ENCODE measurements around the gene RMDN2.
"Not testable (repeated sequence)": the region's sequence is repeated elsewhere in the genome, so short reads cannot be mapped to it uniquely, and the experiment has no call there.

RMDN2 gene

GRCh38 chr2:37898448-37898847 is 26.6 kb upstream of the RMDN2 start:
- DNase-seq: no peak

DNA sequence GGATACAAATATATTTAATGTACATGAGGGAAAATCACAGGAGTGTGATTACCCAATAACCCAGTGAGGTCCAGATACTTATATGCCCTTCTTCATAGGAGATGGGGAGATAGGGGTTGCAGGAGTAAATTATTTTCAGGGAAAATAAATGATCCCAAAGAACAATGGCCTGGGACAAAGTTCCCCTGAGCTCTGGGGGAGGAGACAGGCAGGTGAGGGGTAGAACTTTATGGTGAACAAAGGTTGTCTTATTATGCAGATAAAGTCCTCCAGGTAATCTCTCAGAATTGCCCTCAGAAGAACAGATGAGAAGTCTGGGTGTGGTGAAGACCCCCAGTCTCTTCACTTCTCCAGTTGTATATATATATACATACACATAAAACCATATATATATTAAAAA is 22.1 kb upstream of the RMDN2 start:
- no peak for DNase-seq

GRCh38 chr2:37904425-37904824 is 20.7 kb upstream of the RMDN2 start:
- no peak for DNase-seq

DNA sequence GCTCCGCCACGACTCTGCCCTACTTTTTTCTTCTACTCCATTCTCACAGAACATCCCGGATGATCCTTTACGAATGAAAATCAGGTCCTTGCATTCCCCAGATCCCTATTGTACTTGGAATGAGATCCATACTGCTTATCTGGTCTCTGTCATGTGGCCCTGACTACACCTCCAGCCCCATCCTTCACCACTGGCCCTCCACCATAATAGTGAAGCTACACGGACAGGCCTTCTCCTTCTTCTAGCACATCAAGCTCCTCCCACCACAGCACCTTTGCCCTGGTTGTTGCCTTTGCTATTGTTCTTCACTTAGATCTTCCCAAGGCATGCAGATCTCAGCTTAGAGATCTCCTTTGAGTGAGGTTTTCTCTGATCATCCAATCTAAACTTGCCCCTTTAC is 20.1 kb upstream of the RMDN2 start:
- no peak for DNase-seq

DNA sequence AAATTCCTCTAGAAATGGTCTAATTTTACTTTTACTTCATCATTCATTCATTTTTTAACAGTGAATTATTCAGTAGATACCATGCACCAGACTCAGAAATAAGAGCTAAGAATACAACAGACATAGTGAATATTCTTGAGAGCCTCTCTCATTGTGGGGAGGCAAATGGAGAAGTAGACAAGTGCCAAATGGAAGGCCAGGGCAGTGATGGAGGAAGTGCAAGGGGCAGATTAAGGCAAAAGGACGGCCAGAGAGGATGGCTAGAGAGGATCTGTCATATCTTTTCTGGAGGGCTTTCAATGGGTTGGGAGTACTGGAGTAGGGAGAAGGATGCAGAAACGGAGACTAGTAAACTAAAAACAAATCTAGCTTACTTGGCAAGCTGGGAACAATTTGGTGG is 19.0 kb upstream of the RMDN2 start:
- no peak for DNase-seq

- DNase-seq: no peak
These were observed 17.4 kb upstream of the RMDN2 start for GRCh38 chr2:37907501-37908225.

DNA sequence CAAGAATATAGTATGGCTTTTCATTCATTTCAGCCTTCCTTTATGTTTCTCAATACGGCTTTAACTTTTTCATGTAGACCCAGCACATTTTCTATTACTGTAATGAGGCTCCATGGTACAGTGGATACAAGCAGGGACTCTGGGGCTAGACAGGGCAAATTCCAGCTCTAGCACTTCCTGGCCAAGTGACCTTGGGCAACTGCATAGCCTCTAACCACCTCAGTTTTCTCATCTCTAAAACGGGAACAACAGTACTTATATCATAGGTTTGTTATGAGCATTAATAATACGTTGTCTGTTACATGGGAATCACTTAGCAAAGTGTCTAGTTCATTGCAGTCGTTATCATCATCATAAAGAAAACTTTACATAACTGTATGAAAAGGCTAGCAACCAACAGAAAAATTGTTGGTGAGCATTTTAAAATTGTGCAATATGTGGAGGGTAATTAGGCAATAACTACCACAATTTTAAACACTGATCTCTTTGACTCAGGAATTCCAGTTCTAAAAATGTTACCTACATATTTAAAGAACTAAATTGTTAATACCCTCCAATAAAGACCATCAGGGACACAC is 13.7 kb upstream of the RMDN2 start:
- no peak for DNase-seq

DNA sequence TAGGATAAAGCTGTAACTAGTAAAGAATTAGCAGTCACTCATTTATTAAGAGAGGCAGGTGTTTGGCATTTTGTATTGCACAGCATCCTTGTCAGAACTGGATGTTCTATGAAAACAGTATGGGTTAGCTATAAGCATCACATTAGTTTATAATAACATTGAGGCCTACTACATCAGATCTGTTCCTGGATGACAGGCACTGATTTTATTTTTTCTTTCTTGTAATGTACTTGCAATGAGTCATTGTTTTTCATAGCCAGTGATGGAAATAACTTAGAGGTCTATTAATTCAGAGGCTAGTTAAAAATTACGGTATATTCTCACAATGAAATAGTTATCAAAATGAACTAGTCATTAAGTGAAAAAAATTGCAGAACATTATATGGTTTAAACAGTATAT is 13.0 kb upstream of the RMDN2 start:
- no peak for DNase-seq

- DNase-seq: no peak
These were observed 12.5 kb upstream of the RMDN2 start for GRCh38 chr2:37912616-37913015.

GRCh38 chr2:37914340-37914739 is 10.7 kb upstream of the RMDN2 start:
- DNase-seq: no peak

- DNase-seq: no peak
These were observed 9.3 kb upstream of the RMDN2 start for GRCh38 chr2:37915773-37916172.

- no peak for DNase-seq
These were observed 8.5 kb upstream of the RMDN2 start for GRCh38 chr2:37916512-37917082.

GRCh38 chr2:37917281-37918228 is 7.5 kb upstream of the RMDN2 start:
- no peak for DNase-seq

DNA sequence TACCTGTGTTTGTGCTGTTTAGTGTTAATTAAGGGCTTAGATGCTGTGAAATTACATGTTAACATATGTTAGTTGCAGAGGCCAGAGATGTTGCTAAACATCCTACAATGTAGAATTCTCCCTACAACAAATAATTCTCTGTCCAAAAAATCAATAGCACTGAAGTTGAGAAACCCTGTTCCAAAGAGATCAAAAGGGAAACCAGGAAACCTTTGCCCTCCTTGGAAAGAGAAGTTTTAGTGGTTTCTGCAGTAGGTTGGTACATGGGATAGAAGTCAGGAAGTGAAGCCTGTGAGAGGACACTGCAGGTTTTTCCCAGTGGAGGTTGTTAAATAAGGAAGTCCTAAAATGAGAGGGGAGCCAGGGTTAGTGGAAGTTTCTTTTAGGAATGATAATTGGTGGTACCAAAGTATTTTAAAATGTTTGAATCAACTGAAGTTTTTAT is 6.3 kb upstream of the RMDN2 start:
- DNase-seq: no peak

- DNase-seq: no peak
These were observed 5.5 kb upstream of the RMDN2 start for GRCh38 chr2:37919631-37920032.

DNA sequence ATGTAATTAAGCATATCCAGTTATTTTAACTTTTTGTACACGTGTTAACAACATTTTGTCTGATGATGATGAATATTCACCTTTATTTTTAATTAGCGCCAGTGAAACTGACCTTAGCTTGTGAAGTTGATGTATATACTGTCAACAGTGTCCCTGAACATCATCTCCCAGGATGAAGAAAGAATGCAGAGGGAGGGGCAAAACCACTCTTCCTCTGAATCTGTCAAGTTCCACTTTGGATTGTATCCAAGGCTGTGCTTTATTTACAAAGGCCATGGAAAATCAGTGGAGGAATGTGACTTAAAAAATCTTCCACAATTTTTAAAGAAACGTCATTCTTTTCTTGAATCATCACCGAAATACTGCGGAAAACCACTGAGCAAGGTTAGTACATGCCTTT is 4.5 kb upstream of the RMDN2 start:
- DNase-seq: no peak

DNA sequence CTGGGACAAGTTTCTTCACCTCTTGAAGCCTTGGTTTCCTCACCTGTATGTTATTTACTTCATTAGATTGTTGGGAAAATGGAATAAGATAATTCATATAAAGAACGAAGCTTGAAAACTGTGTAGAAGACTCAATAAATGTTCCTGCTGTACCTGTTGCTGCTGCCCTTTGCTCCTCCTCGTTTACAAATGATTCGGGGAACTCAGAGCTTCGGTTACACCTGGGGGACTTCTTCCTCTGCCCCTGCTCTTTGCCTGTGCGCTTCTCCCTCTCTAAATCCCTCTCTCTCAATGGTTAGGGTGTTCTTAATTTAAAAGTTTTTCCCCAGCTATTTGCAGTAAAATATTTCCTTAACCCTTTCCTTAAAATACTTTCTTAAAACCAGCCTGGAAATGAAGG is 3.3 kb upstream of the RMDN2 start:
- no peak for DNase-seq

DNA sequence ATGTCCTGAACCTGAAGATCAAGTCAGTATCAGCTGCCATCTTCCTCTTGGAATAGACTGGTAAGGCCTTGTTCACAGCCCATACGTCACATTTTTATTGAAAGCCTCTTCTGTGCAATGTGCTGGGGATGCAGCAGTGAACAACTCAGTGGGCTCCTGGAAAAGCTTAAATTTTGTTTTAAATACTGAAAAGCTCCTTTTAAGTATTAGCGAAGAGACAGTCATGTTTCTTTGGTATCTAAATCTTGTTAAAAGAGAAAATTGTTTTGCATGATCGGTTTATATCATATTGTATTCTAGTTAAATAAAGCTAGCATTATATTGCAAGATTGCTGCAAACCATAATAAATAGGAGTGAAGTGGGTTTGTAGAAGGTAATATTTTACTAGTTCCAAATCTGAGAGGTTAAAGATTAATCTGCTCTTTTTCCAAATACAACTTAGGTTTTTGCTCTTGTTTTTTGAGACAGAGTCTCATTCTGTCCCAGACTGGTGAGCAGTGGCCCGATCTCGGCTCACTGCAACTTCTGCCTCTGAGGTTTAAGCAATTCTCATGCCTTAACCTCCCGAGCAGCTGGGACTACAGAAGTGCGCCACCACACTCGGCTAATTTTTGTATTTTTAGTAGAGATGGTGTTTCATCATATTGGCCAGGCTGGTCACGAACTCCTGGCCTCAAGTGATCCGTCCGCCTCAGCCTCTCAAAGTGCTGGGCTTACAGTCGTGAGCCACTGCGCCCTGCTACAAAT is 1.6 kb upstream of the RMDN2 start:
- DNase-seq: no peak

DNA sequence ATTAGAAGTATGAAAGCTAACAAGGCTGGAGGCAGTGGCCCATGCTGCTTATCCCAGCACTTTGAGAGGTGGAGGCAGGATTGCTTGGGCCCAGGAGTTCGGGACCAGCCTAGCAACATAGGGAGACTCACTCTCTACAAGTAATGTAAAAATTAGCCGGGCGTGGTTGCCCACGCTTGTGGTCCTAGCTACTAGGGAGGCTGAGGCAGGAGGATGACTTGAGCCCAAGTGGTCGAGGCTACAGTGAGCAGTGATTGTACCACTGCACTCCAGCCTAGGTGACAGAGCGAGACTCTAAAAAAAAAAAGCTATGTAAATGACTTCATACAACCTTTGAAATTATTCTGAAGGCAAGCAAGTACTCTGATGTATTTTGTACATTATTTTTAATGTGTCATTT is 1.5 kb downstream of the RMDN2 start:
- no peak for DNase-seq

- DNase-seq: no peak
These were observed 3.3 kb downstream of the RMDN2 start for GRCh38 chr2:37928377-37928776.

GRCh38 chr2:37930392-37930791 is 5.3 kb downstream of the RMDN2 start:
- not testable (repeated sequence) for DNase-seq

DNA sequence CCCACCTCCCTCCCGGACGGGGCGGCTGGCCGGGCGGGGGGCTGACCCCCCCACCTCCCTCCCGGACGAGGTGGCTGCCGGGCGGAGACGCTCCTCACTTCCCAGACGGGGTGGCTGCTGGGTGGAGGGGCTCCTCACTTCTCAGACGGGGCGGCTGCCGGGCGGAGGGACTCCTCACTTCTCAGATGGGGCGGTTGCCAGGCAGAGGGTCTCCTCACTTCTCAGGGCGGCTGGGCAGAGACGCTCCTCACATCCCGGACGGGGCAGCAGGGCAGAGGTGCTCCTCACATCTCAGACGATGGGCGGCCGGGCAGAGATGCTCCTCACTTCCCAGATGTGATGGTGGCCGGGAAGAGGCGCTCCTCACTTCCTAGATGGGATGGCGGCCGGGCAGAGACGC is 7.8 kb downstream of the RMDN2 start:
- DNase-seq: not testable (repeated sequence)
